K562 (cell line): Measurements from ENCODE around the gene SPINK4. TPM values are rescaled to one million over a fixed set of nuclear protein-coding genes. Genes with fewer than 3 reads are reported as not detected.

Source experiments
- ATAC-seq: fragments of 200-7000 bp; cut with Tn5 transposase; 3 replicates; pipeline ENCODE4 v1.9.1; 2020; ENCODE audit warnings: moderate library complexity
- BruUV-seq: library from RNA; stranded (reverse); fragments of 400-500 nt; replicated peaks from 2 replicates; lab custom pipeline; 2021; lab: Mats Ljungman, UMichigan
- CTCF ChIA-PET: fragments of 300-600 bp; formaldehyde crosslinking; extraction: SDS; loops from one replicate; lab custom pipeline; 2021; ENCODE audit warnings: low intra/inter-chr PET ratio; lab: Yijun Ruan, JAX
- POLR2A ChIA-PET: fragments of 300-600, 350-650 bp; sonication (Branson Sonifier 250); formaldehyde crosslinking; extraction: SDS; loops from one replicate; lab custom pipeline; 2021; ENCODE audit warnings: antibody characterized with exemption, inconsistent platforms; lab: Yijun Ruan, JAX
- DNase-seq, 4 experiments: peaks; one replicate each; pipeline versions ENCODE4 v3.0.0 to v3.0.0-alpha.2; 2011 to 2018; ENCODE audit warnings: low spot score in 3 of 4, mixed read lengths in 3 of 4; ENCODE audit errors: extremely low read depth in 1 of 4
- FAIRE-seq: peaks from 2 replicates; lab custom pipeline; 2011; peaks lifted over from hg19 to GRCh38; lab: Jason Lieb, UNC
- H2AFZ ChIP-seq: 2 replicates; pipeline ENCODE4 v1.6.0; 2011; ENCODE audit warnings: low read depth, low read length, control low read depth, inconsistent platforms
- H3K27ac ChIP-seq: fragments of 200-600 bp; 3 replicates; pipeline ENCODE4 v1.8.0; 2011; ENCODE audit warnings: low read depth, mild to moderate bottlenecking, control low read depth, inconsistent platforms, low read length, moderate library complexity, mixed read lengths; ENCODE audit errors: extremely low read depth
- H3K27me3 ChIP-seq, 2 experiments: fragments of 300-600 bp in 1 of 2; 2 replicates in 1 of 2; 3 replicates in 1 of 2; pipeline versions ENCODE4 v1.6.0 to v1.8.0; 2011; ENCODE audit warnings: inconsistent platforms in 2 of 2, low read length in 2 of 2, mild to moderate bottlenecking in 1 of 2, mixed read lengths in 1 of 2, moderate library complexity in 1 of 2; ENCODE audit not compliant: control insufficient read depth in 2 of 2, insufficient read depth in 2 of 2
- H3K36me3 ChIP-seq: fragments of 300-600 bp; 3 replicates; pipeline ENCODE4 v1.8.0; 2011; ENCODE audit warnings: mild to moderate bottlenecking, low read length, inconsistent platforms; ENCODE audit not compliant: control insufficient read depth, insufficient read depth
- H3K4me1 ChIP-seq, 2 experiments: fragments of 200-600 bp in 1 of 2; replicated peaks in 1 of 2; 2 replicates in 1 of 2; 3 replicates in 1 of 2; pipeline versions ENCODE4 v1.5.1 to v1.8.0; 2011; ENCODE audit warnings: inconsistent platforms in 2 of 2, low read length in 2 of 2, mild to moderate bottlenecking in 1 of 2, mixed read lengths in 1 of 2, moderate library complexity in 1 of 2; ENCODE audit not compliant: control insufficient read depth in 2 of 2, insufficient read depth in 2 of 2
- H3K4me2 ChIP-seq: 2 replicates; pipeline ENCODE4 v1.6.1; 2011; ENCODE audit warnings: low read length, control low read depth, inconsistent platforms, mixed read lengths; ENCODE audit not compliant: insufficient read depth
- H3K4me3 ChIP-seq: fragments of 200-600 bp; sonication (generic), shearing (Covaris generic); 2 replicates; pipeline ENCODE4 v1.5.1; 2016; ENCODE audit warnings: control low read depth, inconsistent platforms
- H3K79me2 ChIP-seq: fragments of 200-600 bp; 3 replicates; pipeline ENCODE4 v1.8.0; 2011; ENCODE audit warnings: low read length, inconsistent platforms; ENCODE audit not compliant: control insufficient read depth, insufficient read depth
- H3K9ac ChIP-seq, 2 experiments: 2 replicates each; pipeline versions ENCODE4 v1.6.0 to v1.6.1; 2011; ENCODE audit warnings: low read depth in 2 of 2, low read length in 2 of 2, control low read depth in 1 of 2, inconsistent platforms in 1 of 2, mild to moderate bottlenecking in 1 of 2, mixed read lengths in 1 of 2; ENCODE audit not compliant: insufficient read depth in 1 of 2
- H3K9me1 ChIP-seq: one replicate; pipeline ENCODE4 v1.6.0; 2011; ENCODE audit warnings: inconsistent platforms, mild to moderate bottlenecking, low read length, moderate library complexity; ENCODE audit not compliant: control insufficient read depth, insufficient read depth
- H3K9me3 ChIP-seq: replicated peaks from 2 replicates; pipeline ENCODE4 v1.5.1; 2011; ENCODE audit warnings: low read depth, low read length, inconsistent platforms; ENCODE audit not compliant: control insufficient read depth, insufficient read depth
- H4K20me1 ChIP-seq: replicated peaks from 2 replicates; pipeline ENCODE4 v1.6.1; 2011; ENCODE audit warnings: low read length, inconsistent platforms, mixed read lengths; ENCODE audit not compliant: control insufficient read depth, insufficient read depth
- BCLAF1 ChIP-seq, 2 experiments: fragments of 450-650 bp in 1 of 2; IDR thresholded peaks; 2 replicates each; pipeline ENCODE4 v1.6.1; 2011 to 2017; ENCODE audit warnings: low read depth in 2 of 2, antibody characterized with exemption in 1 of 2, borderline replicate concordance in 1 of 2, low read length in 1 of 2, mild to moderate bottlenecking in 1 of 2, mixed read lengths in 1 of 2; ENCODE audit not compliant: control insufficient read depth in 1 of 2
- ELK3 ChIP-seq: fragments of 450-650 bp; formaldehyde crosslinking; IDR thresholded peaks from 2 replicates; pipeline ENCODE4 v1.4.0; 2020; ENCODE audit warnings: mild to moderate bottlenecking
- FIP1L1 ChIP-seq: fragments of 200-400 bp; formaldehyde crosslinking; IDR thresholded peaks from 2 replicates; pipeline ENCODE4 v1.6.1; 2018; ENCODE audit warnings: mild to moderate bottlenecking, low read depth, low read length; ENCODE audit not compliant: poor library complexity, severe bottlenecking
- HOXB6 ChIP-seq: fragments of 250-450 bp; sonication (Bioruptor Pico); IDR thresholded peaks from 2 replicates; pipeline ENCODE4 v1.5.1; 2022; ENCODE audit warnings: mild to moderate bottlenecking, borderline replicate concordance
- LCOR ChIP-seq: sonication (generic); formaldehyde crosslinking; IDR thresholded peaks from 2 replicates; pipeline ENCODE4 v1.8.0; 2022; ENCODE audit warnings: mild to moderate bottlenecking, missing genetic modification reagents
- ZNF311 ChIP-seq: fragments of 250-450 bp; sonication (Bioruptor Pico); IDR thresholded peaks from 2 replicates; pipeline ENCODE4 v1.4.0; 2020; ENCODE audit warnings: mild to moderate bottlenecking, moderate library complexity
- ZNF696 ChIP-seq: fragments of 250-450 bp; sonication (Bioruptor Pico); conservative IDR thresholded peaks from 2 replicates; pipeline ENCODE4 v1.4.0; 2020; ENCODE audit warnings: mild to moderate bottlenecking, moderate library complexity
- ZNF740 ChIP-seq, 3 experiments: fragments of 200-800 bp in 1 of 3; sonication (Bioruptor generic) in 1 of 3; sonication (generic) in 1 of 3; formaldehyde crosslinking in 1 of 3; IDR thresholded peaks; 2 replicates each; pipeline versions ENCODE4 v1.6.1 to v1.8.0; 2016 to 2022; ENCODE audit warnings: mild to moderate bottlenecking in 2 of 3, missing compliant biosample characterization in 2 of 3, missing genetic modification characterization in 2 of 3, missing genetic modification reagents in 1 of 3
- WGBS: fragments of 100-300 bp; shearing (Covaris generic); methylation state at CpG from one replicate; pipeline ENCODE4 v1.1.6; 2016; ENCODE audit warnings: low coverage, mixed read lengths; ENCODE audit not compliant: insufficient coverage; ENCODE audit errors: missing lambda C conversion rate; 5-methylcytosine and 5-hydroxymethylcytosine counted together
- in situ Hi-C: fragments of 300-500 bp; cut with MboI; formaldehyde crosslinking; loops from 4 replicates; pipeline ENCODE4 v1.15.0; 2018; ENCODE audit warnings: inconsistent platforms, mixed read lengths
- intact Hi-C: fragments of 100-400 bp; cut with micrococcal nuclease; formaldehyde crosslinking; loops from 2 replicates; pipeline ENCODE4 v1.14.2; 2022
- polyA plus RNA-seq, 8 experiments: library from polyadenylated mRNA; depleted of rRNA in 4 of 8; stranded (reverse) in 5 of 8; unstranded in 3 of 8; fragments of >200 nt; fragmentation: Nextera tagmentation in 2 of 8; fragmentation: Illumina TruSeq in 1 of 8; extraction: Ambion mirVana in 2 of 8; extraction: Trizol in 1 of 8; gene quantifications; 2 replicates each; pipeline versions ENCODE4 v1.2.1 to v1.2.3, GENCODE V29; 2011 to 2014; ENCODE audit warnings: inconsistent platforms in 1 of 8, missing spikeins in 1 of 8
- total RNA-seq, 7 experiments: library from RNA; depleted of rRNA in 6 of 7; stranded (reverse); fragments of >200 nt in 6 of 7; fragmentation: Illumina TruSeq in 2 of 7; extraction: Trizol in 2 of 7; gene quantifications; 2 replicates each; pipeline versions ENCODE4 v1.2.1 to v1.2.3, GENCODE V29; 2011 to 2021; ENCODE audit warnings: low replicate concordance in 1 of 7
- TF ChIP-seq, protein P1 (sequence below): fragments of 200-800 bp; sonication (Bioruptor generic); IDR thresholded peaks from 2 replicates; pipeline ENCODE4 v1.6.1; 2017; ENCODE audit warnings: missing genetic modification characterization, missing compliant biosample characterization

The SPINK4 gene
- total and polyA plus RNA-seq, 9 of the 15 experiments (the other 6 are each of a cell fraction or from before 2014, with no cell fraction given): 0.74 to 5.5 (median 2.1) TPM; not detected in 2

GRCh38 chr9:33231623-33231942 is 8.4 kb upstream of the SPINK4 start:
- POLR2A ChIA-PET: interaction anchor here (0.7 to 1.0 kb wide), 2 partner anchors 10 to 11 kb away, joined by 4 read pairs; no protein-coding TSS in a partner anchor
- WGBS: 10% methylated on average over 2 of the region's 2 CpGs

More at GRCh38 chr9:33231623-33231942, 8.4 kb upstream of the SPINK4 start:
- no peak for DNase-seq
- Histone ChIP-seq H3K9me1 (no peaks in the 10 kb centered on the region), H3K4me1 (no peaks in the 10 kb centered on the region; a peak in 1 of 5 replicates), H2AFZ (no peak overlapping the region), H3K9me3 (no peaks in the 10 kb centered on the region), H3K4me3 (no peak overlapping the region), H4K20me1 (no peaks in the 10 kb centered on the region), H3K4me2 (no peak overlapping the region), H3K27me3 (no peaks in the 10 kb centered on the region), H3K27ac (no peak overlapping the region), H3K9ac (no peak overlapping the region), H3K79me2 (no peaks in the 10 kb centered on the region), H3K36me3 (no peaks in the 10 kb centered on the region)
- intact Hi-C loops (no loop called here), in situ Hi-C loops (loop anchor here (10.0 to 25.0 kb wide), 3 partner anchors 127 to 844 kb away; partner anchors contain the start of genes ACO1, NDUFB6, SMIM27 and TOPORS)
- no peak for FAIRE-seq
- BruUV-seq: no TSS peak
- CTCF ChIA-PET: no interaction called here
- no peak for ATAC-seq
- TF ChIP-seq HOXB6: no peak
- TF ChIP-seq, protein P1, sequence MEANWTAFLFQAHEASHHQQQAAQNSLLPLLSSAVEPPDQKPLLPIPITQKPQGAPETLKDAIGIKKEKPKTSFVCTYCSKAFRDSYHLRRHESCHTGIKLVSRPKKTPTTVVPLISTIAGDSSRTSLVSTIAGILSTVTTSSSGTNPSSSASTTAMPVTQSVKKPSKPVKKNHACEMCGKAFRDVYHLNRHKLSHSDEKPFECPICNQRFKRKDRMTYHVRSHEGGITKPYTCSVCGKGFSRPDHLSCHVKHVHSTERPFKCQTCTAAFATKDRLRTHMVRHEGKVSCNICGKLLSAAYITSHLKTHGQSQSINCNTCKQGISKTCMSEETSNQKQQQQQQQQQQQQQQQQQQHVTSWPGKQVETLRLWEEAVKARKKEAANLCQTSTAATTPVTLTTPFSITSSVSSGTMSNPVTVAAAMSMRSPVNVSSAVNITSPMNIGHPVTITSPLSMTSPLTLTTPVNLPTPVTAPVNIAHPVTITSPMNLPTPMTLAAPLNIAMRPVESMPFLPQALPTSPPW (CRISPR knock-in tag): no peak
- no peak for TF ChIP-seq FIP1L1
- no peak for TF ChIP-seq ZNF311 (CRISPR knock-in tag)
- no peak for TF ChIP-seq ELK3 (CRISPR knock-in tag)
- no peak for TF ChIP-seq ZNF696 (CRISPR knock-in tag)
- no peak for TF ChIP-seq BCLAF1 (IDR thresholded peaks at IDR 0.05; ENCODE audit: borderline replicate concordance in 1 of 2, control insufficient read depth in 1 of 2, low read depth in 2 of 2, low read length in 1 of 2)
- no peak for TF ChIP-seq ZNF740 (CRISPR knock-in tag; IDR thresholded peaks at IDR 0.05)
- TF ChIP-seq ZNF740 (tag; IDR thresholded peaks at IDR 0.05): no peak
- no peak for TF ChIP-seq LCOR (CRISPR knock-in tag)
